Measurements from ENCODE around the gene DAO.

DAO gene

DNA sequence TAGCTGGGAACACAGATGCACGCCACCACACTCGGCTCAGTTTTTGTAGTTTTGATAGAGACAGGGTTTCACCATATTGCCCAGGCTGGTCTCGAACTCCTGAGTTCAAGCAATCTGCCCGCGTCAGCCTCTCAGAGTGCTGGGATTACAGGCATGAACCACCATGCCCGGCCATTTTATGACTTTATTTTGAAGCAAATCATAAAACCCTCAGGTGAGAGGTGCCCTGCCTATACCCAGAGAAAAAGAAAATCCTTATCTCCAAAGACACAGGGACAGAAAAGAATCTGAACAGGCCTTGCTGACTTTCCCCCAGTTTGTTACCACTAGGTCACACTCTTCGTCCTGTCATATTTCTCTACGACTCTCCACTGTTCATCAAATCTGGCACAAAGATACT, 48.8 kb downstream of the DAO start:
- DNase-seq: no peak

DNA sequence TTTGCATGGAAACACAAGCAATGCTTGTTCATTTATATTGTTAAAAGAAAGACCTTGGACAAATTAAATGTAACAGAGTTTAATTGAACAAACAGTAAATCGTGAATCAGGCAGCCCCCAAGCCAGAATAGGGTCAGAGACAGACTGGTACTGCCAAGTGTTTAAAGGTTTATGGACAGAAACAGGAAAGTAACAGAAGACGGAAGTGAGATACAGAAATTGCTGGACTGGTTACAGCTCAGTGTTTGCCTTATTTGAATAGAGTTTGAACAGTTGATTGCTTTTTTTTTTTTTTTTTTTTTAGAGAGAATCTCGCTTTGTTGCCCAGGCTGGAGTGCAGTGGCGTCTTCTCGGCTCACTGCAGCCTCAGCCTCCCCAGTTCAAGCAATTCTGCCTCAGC, 50.3 kb downstream of the DAO start:
- DNase-seq: no peak

DNA sequence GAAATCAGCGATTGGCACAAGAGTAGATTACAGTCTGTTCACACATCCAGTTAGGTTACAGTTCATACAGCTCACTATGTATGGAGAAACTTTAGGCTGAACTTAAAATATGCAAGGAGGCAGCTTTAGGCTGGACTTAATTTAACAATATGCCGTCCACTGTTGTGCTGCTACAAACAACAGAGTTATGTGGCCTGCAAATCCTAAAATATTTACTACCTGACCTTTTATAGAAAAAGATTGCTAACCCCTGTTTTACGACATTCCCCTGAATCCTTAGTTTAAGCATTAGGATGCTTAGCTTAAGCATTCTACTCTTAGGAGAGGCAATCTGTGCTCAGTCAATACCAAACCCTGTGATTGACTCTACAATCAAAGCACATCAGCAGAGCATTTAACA, 50.9 kb downstream of the DAO start:
- no peak for DNase-seq

DNA sequence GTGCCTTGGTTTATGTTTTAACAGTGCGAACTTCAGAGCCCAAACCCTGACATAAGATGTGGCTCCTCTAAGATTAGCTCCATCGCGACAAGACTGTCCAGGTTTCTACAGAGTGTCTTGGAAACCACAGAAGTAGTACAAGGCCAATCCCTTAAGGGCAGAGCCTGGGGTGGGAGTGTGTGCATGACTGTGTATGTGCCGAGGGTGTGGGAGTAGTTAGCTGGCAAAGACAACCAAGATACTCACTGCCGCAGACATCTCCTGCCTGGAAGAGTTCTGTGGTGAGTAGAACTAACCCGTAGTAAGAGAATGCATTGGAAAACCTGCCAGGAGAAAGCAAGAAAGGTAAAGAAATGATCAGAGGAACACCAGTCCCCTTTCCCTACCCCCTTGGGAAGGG, 54.1 kb downstream of the DAO start:
- DNase-seq: no peak

DNA sequence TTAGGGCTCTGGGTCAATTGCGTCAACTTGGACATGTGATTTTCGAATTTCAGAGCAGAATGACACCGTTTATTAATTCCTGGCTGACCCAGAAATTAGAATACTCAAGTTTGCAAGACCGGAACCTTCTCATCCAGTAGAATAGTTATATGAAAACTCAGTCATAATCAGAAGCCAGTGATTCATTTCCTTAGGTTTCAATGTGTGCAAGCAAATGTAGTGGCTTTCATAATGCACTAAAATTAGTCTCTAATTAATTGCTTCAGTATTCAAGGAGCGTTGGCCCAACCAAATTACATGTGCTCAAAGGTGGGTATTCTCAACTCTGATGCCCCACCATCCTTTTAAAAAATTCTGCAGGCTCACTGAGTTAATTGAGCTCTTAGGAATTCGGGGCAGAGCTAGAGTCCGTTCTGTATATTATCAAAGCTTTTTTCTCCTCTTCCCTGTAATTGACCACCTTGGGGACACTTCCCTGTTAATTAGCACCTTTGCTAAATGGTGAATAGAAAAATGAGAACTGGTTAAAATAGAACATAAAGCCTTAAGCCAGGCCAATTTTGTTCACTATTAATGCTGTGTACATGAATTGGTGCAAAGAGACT, 55.4 kb downstream of the DAO start:
- DNase-seq: no peak

DNA sequence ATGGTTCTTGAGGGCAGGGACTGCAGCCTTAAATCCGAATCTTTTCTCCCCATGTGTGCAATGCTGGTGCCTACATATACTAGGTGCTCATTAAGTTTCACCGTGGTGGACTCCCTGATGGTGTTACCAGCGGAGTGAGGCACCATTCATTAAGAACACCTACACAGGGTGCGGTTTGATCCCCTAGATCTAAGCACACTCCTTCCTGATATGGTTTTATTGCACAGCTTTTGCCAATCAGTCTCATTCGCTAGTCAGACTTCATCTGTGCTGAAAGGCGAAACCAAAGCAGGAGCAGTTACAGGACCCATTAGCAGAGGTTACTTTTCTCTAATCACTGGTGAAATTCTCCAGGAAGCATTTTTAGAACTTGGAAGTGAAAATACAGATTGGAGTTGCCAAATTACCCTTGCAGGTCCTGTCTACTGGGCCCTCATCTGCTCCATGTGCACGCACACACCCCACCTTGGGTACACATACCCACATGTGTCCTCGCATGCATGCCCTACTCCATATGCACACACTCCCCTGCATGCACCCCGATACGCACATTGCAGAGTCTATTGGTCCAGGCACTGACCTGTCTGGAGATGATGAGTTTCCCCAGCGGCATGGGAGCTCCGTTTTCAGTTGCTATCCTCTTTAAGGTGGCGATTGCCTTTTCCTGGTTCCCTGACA, 58.5 kb downstream of the DAO start:
- no peak for DNase-seq

DNA sequence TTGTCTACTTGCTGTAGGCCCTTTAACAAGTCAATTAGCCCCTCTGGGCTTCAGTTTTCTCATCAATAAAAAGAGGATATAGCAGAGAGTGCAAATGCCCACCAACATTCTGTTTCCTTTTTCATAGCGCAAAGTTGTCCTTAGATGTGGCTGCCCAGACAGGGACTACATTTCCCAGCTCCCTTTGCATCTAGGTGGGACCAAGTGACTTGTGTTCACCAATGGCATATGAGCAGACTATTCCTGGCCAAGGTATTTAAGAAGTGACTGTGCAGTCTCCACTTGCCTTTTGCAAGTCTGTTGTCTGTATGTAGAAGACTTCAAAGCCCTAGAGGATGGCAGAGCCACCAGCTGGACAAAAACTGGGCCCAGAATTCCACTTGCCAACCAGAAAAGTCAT, 59.7 kb downstream of the DAO start:
- DNase-seq: no peak

DNA sequence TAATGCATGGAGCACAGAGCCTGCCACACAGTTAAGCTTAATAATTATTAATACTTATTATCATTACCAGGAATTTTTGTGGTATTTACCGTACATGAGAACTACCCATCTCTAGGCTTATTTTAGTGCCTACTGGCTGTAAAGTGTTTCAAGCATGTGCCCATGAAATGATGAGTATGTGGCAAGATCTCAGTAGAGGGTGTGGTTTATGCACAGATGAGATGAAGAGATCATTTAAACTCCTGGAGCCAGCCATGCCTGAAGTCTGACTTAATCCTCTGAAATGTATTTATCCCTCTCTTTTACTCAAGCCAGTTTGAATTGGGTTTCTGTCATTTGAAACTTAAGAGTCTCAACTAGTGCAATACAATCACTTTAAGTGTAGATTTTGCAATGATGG, 60.2 kb downstream of the DAO start:
- no peak for DNase-seq

DNA sequence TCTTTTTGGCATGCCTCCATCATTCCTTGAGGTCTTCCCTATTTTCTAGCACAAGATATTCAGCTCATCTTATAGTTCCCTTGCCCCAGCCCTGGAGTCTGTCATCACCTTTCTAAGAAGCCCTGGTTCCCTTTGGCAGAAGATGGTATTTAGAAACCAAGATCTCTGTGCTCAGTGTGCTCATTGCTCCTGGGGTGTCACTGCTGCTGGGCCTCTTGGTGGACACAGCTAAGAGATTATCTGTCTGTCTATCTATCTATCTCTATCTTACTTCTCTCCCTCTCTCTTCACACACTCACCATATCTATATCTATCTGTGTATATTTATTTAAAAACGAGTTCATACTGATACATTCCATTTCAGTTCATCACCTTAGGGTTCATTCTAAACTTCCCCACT, 67.2 kb downstream of the DAO start:
- no peak for DNase-seq

DNA sequence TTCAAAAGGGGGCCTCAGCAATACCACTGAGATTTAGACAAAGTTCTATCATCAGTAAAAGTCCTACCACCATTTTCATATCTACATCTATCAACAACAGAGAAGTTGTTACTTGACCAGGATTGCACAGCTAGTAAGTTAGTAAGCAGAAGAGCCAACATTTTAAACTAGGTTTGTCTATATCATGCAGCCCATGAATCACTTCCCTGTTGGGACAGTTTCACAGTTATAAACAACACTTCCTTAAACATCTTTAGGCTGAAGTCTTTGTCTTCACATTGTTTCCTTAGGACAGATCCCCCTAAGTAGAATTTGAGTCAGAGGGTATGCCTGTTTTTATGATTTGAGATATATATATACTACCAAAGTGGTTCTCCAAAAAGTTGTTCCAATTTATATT, 68.5 kb downstream of the DAO start:
- no peak for DNase-seq

DNA sequence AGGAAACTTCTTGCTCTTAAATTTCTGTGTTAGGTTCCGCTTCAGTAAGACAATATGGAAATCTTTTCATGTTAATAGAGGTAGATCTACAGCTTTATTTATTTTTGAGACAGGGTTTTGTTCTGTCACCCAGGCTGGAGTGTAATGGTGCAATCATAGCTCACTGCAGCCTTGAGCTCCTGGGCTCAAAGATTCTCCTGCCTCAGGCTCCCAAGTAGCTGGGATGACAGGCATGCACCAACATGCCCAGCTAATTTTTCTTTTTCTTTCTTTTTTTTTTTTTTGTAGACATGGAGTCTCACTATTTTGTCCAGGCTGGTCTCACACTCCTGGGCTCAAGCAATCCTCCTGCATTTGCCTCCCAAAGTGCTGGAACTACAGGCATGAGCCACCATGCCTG, 70.1 kb downstream of the DAO start:
- DNase-seq: no peak
